ENCODE results near the gene JUND.

JUND gene

DNA sequence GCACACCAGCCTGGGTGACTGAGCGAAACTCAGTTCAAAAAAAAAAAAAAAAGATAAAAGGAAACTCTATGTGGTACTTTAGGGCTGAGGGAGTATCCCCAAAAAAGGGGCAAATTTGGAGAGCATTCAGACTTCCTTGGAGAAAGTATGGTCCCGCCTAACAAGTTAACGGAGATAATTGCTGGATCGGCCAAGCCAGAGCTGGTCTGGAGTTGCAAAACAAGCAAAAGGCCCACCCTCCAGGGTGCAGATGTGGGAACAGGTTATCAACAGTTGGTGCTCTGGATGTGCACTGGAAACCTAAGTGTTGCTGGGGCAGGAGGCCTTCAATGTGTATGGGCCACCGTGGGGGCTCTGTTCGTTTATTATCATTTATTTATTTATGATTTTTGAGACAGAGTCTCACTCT lies 10.0 kb downstream of the JUND start:
- no peaks in the 10 kb centered on the region for H3K9me3 Mint-ChIP-seq
- H3K4me3 Mint-ChIP-seq = no peak overlapping the region
- H3K27ac Mint-ChIP-seq = no peak overlapping the region
- no peaks in the 10 kb centered on the region for H3K27me3 Mint-ChIP-seq (ENCODE audit: low read depth)
- TF ChIP-seq, protein P1, sequence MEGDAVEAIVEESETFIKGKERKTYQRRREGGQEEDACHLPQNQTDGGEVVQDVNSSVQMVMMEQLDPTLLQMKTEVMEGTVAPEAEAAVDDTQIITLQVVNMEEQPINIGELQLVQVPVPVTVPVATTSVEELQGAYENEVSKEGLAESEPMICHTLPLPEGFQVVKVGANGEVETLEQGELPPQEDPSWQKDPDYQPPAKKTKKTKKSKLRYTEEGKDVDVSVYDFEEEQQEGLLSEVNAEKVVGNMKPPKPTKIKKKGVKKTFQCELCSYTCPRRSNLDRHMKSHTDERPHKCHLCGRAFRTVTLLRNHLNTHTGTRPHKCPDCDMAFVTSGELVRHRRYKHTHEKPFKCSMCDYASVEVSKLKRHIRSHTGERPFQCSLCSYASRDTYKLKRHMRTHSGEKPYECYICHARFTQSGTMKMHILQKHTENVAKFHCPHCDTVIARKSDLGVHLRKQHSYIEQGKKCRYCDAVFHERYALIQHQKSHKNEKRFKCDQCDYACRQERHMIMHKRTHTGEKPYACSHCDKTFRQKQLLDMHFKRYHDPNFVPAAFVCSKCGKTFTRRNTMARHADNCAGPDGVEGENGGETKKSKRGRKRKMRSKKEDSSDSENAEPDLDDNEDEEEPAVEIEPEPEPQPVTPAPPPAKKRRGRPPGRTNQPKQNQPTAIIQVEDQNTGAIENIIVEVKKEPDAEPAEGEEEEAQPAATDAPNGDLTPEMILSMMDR (IDR thresholded peaks at IDR 0.05; ENCODE audit: unreplicated experiment in 3 of 3) = no peak
- H3K4me1 Mint-ChIP-seq = peaks cover 6% of the 10 kb centered on the region
- H3K36me3 Mint-ChIP-seq (ENCODE audit: low read depth) = peaks cover 24% of the 10 kb centered on the region

DNA sequence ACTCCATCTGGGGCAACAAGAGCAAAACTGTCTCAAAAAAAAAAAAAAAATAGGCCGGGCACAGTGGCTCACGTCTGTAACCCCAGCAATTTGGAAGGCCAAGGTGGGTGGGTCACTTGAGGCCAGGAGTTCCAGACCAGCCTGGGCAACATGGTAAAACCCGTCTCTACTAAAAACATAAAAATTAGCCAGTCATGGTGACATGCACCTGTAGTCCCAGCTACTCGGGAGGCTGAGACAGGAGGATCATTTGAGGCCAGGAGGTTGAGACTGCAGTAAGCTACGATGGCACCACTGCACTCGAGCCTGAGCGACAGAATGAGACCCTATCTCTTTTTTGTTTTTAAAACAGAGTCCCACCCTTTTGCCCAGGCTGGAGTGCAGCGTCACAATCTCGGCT lies 11.1 kb downstream of the JUND start:
- H3K4me1 Mint-ChIP-seq = peaks cover 6% of the 10 kb centered on the region
- H3K9me3 Mint-ChIP-seq = no peaks in the 10 kb centered on the region
- H3K4me3 Mint-ChIP-seq = no peak overlapping the region
- TF ChIP-seq, protein P1 (IDR thresholded peaks at IDR 0.05; ENCODE audit: unreplicated experiment in 3 of 3) = no peak
- no peak overlapping the region for H3K27ac Mint-ChIP-seq
- H3K36me3 Mint-ChIP-seq (ENCODE audit: low read depth) = peaks cover 31% of the 10 kb centered on the region
- no peaks in the 10 kb centered on the region for H3K27me3 Mint-ChIP-seq (ENCODE audit: low read depth)

DNA sequence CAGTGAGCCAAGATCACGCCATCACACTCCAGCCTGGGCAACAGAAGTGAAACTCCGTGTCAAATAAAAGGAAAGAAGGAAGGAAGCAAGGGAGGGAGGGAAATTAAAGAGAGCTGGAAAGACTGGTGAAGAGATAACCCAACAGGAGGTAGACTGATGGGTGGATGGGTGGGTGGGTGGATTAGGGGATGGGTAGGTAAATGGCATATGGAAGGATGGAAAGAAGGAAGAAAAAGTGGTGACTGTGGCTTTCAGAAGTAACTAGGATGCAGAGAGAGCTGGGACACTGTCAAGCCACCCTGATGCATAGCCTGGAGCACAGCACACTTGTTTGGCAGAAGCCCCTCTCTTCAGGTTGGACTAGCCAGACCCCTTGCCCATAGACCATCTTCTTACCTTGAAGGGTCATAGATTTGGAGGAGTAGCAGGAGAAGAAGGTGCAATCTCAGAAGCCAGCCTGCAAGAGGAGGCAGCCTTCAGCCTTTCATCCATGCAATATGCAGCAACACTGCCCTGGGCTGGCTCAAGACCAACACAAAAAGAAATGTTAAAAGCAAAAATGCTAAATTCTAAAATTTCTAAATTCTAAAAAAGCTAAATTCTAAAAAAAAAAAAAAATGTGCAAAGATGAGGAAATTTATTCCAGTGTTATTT lies 12.2 kb downstream of the JUND start:
- TF ChIP-seq, protein P1 (IDR thresholded peaks at IDR 0.05; ENCODE audit: unreplicated experiment in 3 of 3) = no peak
- no peaks in the 10 kb centered on the region for H3K27me3 Mint-ChIP-seq (ENCODE audit: low read depth)
- no peak overlapping the region for H3K27ac Mint-ChIP-seq
- H3K4me3 Mint-ChIP-seq = no peak overlapping the region
- H3K36me3 Mint-ChIP-seq (ENCODE audit: low read depth) = peaks cover 26% of the 10 kb centered on the region
- no peaks in the 10 kb centered on the region for H3K4me1 Mint-ChIP-seq
- H3K9me3 Mint-ChIP-seq = no peaks in the 10 kb centered on the region

DNA sequence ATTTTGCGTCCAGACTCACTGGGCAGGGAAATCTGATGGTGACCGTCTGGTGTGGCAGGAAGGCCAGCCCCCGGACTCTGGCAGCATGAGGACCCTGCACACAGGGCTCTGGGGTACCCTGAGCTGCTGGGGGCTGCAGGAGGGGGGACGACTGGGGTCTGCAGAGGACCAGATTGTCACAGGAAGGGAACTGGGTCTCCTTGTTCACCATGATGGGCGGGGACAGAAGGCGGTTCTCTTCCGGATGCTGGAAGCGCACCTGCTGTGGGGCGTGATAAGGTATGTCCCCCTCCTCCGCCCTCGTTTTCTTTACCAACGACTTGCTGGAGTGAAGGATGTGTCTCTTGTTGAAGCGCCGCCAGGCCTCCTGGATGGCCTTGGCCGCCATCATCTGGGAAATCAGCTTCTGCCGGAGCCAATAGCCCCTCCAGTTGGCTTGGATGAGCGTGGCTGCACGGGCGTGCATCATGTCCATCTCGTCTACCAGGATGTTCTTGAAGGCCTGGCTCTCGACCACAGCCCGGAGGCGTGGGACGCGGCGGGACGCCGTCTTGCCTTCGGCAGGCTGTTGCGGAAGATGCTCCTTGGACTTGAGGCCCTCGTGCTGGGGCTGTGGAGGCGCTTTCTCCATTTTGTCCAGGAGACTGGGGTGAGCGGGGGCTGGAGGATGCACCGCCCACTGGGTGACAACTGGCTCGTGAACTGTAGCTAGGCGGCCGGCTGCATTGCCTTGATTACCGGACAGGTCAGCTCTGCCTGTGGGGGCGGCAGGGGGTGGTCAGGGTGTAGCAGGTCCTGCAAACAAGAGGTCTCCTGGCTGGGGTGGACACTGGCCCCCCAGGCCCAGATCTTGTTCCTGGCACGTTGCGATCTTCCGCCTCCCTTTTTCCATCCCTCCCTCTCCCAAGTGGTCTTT lies 14.4 kb downstream of the JUND start:
- no peaks in the 10 kb centered on the region for H3K27me3 Mint-ChIP-seq (ENCODE audit: low read depth)
- no peaks in the 10 kb centered on the region for H3K9me3 Mint-ChIP-seq
- TF ChIP-seq, protein P1 (IDR thresholded peaks at IDR 0.05; ENCODE audit: unreplicated experiment in 3 of 3) = no peak
- peaks cover 26% of the 10 kb centered on the region for H3K36me3 Mint-ChIP-seq (ENCODE audit: low read depth)
- no peaks in the 10 kb centered on the region for H3K4me1 Mint-ChIP-seq
- no peak overlapping the region for H3K4me3 Mint-ChIP-seq
- H3K27ac Mint-ChIP-seq = no peak overlapping the region

DNA sequence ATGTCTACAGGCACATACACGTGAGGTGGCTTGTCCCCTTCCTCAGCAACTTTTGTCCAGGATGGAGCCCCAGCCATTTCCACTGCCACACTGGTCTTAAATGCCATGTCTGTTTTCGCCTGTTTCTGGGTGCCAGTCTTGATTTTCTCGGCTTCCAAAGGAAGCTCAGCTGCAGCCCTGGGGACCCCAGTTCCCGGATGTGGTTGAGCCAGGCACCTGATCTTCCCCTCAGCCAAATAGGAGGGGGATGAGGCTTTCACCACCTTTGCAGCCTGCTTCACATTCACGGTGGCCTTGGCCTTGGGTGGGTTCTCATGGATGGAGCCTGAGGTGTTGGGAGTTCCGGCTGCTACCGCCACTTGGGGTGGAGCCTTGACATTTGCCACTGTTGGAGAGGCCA lies 15.8 kb downstream of the JUND start:
- H3K4me3 Mint-ChIP-seq = no peak overlapping the region
- H3K9me3 Mint-ChIP-seq = no peaks in the 10 kb centered on the region
- peaks cover 29% of the 10 kb centered on the region for H3K36me3 Mint-ChIP-seq (ENCODE audit: low read depth)
- H3K27ac Mint-ChIP-seq = no peak overlapping the region
- TF ChIP-seq, protein P1 (IDR thresholded peaks at IDR 0.05; ENCODE audit: unreplicated experiment in 3 of 3) = no peak
- no peaks in the 10 kb centered on the region for H3K4me1 Mint-ChIP-seq
- peaks cover 4% of the 10 kb centered on the region for H3K27me3 Mint-ChIP-seq (ENCODE audit: low read depth)

Data from nephron (organoid).